GM18517 (cell line): ENCODE results near the gene KIAA0753.
"Not testable (repeated sequence)": the region's sequence is repeated elsewhere in the genome, so short reads cannot be mapped to it uniquely, and the experiment has no call there.

Experiments
- ATAC-seq: cut with Tn5 transposase; IDR thresholded peaks from one replicate; pipeline ENCODE4 v1.9.1; 2021; ENCODE audit warnings: mild to moderate bottlenecking, moderate library complexity; ENCODE audit not compliant: unreplicated experiment

KIAA0753 gene

DNA sequence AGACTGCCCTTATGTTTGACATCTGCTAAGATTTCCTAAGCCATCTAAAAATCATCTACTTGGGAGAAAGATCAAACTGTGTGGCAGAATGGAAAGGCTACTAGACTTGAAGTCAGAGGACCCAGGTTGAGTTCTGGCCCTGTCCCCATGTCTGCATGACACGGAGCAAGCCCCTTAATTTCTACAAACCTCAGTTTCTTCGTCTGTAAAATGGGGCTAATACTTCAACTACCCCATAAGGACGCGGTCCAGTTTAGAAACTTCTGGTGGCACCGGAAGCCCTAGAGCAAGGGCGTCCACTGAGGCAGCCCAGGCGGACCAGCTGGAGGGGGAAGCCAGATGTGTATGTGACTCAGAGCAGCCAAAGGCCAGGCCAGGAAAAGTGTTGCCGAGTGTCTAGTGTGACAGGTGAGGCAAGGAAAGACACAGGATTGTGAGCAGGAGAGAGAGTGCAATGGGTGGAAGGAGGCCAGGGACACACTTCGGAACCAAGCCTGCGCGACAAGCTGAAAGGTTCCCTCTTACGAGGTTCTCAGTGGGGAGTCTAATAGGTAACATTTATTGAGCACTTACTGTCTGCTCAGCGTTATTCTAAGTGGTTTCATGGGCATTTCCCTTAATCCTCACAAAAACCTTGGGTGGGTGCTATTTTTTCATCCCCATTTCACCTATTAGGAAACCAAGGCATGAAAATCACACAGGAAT lies 66.4 kb downstream of the KIAA0753 start:
- ATAC-seq = no peak

DNA sequence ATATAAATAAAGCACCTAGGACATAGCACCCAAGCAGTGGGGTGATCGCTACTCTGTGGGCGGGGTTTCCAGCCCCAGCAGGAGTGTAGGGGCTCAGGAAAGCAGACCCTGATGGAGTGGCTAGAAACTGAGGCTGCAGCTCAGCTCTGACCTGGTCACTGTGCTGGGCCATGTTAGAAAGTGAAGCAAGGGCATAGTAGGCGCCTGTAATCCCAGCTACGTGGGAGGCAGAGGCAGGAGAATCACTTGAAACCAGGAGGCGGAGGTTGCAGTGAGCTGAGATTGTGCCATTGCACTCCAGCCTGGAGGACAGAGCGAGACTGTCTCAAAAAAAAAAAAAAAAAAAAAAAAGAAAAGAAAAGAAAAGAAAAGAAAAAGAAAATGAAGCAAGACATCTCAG lies 67.0 kb downstream of the KIAA0753 start:
- not testable (repeated sequence) for ATAC-seq

DNA sequence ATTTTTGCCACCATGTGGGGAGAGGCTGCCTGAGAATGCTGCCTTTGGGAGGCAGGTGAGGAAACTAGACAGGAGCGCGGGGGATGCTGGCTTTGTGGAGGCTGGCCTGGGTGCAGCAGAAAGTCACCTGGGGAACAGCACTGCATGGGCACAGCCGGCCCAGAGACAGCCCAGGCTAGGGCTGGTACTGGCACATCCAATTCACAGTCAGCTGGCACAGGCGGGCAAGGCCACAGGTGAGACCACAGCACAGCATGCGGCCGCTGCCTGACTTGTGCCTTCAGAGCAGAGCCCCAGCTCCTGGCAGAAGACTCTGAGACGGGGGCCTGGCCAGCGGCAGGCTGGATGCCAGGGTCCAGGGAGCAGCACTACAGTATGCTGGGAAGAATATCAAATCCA lies 67.5 kb downstream of the KIAA0753 start:
- ATAC-seq = no peak

GRCh38 chr17:6571452-6571781 lies 69.1 kb downstream of the KIAA0753 start:
- ATAC-seq = no peak

- ATAC-seq = no peak
Observed at GRCh38 chr17:6570731-6571451, 69.6 kb downstream of the KIAA0753 start.

DNA sequence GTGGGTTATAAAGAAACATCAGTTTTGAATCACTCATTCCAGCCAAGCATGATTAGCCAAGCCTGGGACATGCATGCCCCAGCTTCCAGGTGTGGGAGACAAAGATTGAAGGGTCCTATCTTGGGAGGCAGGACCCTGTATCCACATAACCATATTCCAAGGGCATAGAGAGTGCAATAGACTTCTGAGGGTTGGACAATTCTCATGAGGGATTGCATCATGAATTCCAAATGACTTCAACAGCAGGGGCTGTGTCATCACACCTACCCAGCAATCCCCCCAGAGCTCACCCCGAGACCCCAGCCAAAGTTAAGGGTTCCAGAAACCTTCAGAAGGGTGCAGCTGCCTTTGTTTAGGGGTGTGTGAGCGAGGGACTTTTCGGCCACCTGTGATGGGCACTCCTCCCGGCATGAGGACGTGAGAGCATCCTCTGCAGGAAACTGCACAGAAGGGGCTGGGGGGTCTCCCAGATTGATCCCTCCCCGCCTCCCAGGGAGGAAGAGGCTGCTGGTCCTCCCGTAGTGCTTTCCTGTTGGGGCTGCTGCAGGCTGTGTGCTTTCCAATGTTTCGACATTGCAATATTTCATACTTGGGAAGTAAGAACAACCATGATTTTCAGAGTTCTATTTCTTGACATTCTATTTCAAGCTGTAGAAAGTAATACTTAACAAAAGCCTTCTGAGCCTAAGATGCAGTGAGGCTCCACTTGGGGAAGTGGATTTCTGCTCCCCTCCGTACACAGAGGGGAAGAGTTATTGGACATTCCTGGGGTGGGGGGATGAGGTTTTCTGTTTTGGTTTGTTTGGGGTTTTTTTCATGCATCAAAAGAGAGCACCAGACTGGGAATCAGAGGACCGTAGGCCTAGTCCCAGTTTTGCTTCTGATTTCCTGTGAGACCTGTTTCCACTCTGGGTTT lies 70.9 kb downstream of the KIAA0753 start:
- ATAC-seq = no peak

- no peak for ATAC-seq
Observed at GRCh38 chr17:6568184-6568758, 72.2 kb downstream of the KIAA0753 start.

DNA sequence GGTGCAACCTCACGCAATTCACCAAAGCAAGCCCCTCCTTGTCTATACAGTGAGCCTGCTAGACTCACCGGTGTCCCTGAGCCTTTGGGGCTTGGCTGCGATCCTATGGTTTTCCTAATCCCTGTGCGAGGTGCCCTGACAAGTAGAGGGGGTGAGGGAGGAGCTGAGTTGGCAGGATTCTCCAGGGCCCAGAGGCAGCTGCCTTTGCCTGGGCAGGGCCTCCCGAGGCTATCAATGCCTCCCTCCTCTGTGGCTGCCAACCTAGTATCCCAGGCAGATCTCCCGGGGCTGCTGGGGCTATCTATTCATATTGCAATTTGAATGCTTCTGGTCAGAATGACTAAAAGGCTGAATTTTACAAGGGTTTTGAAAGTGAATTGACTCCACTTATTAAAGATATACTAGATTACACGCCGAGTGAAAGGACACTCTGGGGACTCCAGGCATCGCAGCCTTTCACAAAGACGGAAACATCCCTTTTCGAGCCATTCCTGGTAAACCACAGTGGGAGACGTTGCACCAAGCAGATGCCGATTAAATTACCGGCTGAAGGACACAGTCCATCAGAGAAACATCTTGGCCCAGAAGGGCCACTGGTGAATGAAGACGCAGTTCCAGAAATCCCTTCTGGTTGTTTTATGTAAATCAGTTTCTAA lies 72.9 kb downstream of the KIAA0753 start:
- ATAC-seq = no peak

DNA sequence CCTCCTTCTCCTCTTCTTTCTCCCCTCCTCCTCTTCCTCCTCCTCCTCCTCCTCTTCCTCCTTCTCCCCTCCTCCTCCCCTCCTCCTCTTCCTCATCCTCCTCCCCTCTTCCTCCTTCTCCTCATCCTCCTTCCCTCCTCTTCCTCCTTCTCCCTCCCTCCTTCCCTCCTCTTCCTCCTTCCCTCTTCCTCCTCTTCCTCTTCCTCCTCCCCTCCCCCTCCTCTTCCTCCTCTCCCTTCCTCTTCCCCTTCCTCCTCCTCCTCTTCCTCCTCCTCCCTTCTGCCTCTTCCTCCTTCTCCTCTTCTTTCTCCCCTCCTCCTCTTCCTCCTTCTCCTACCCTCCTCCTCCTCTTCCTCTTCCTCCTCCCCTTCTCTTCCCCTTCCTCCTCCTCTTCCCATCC lies 79.1 kb downstream of the KIAA0753 start:
- no peak for ATAC-seq

DNA sequence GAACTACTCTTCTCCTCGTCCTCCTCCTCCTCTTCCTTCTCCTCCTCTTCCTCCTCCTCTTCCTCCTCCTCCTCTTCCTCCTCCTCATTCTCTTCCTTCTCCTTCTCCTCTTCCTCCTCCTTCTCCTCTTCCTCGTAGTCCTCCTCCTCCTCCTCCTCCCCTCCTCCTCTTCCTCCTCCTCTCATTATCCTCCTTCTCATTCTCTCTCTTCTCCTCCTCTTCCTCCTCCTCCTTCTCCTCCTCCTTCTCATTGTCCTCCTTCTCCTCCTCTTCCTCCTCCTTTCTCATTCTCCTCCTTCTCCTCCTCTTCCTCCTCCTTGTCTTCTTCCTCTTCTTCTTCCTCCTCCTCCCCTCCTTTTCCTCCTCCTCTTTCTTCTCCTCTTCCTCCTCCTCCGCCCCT lies 80.0 kb downstream of the KIAA0753 start:
- ATAC-seq = no peak

- no peak for ATAC-seq
Observed at GRCh38 chr17:6559753-6560215, 80.7 kb downstream of the KIAA0753 start.

- no peak for ATAC-seq
Observed at GRCh38 chr17:6558932-6559752, 81.4 kb downstream of the KIAA0753 start.

GRCh38 chr17:6558276-6558675 lies 82.2 kb downstream of the KIAA0753 start:
- no peak for ATAC-seq

GRCh38 chr17:6557040-6557438 lies 83.5 kb downstream of the KIAA0753 start:
- ATAC-seq = no peak

DNA sequence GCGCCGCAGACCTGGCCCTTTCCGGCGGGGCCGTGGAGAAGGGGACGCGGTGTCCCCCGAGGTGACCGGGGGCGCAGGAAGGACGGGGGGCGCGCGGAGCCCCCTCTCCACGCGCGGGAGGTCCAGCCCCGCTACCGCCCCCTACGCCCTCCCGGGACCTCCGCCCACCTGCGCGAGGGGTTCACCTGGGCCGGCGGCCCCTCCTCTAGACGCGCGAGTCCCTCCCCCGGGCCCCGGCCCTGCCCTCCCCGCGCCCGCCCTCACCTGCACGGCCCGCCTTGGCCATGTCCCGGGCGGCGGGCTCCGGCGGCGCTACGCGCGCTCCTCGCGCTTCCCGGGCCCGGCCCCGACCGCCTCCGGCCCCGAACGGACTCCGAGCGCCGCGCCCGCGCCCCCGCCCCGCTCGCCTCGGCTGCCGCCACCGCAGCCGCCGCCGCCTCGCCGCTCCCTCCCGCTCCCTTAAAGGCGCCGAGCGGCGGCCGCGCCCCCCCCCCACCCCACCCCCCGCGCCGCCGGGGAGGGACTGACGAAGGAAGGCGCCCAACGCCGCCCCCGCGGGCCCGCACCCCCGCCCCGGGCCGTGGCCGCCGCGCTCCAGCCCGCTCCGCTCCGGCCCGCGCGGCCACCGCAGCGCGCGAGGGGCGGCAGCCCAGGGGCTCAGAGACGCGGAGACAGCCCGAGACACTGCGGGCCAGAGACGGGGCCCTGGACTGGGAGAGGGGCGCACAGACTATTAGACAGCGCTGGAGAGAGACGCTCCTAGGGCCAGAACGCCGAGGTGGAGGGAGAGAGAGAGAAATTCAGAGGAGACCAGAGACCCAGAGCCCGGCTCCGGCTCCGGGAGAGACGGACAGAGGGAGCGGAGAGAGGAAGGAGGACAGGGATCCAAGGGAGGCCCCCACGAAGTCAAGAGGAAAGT lies 84.1 kb downstream of the KIAA0753 start, which contains the start of gene PITPNM3:
TSS of gene PITPNM3 (minus strand) at position 435 of the 919 bp plus-strand sequence. CDS start at position 286, 149 bp downstream.
- no peak for ATAC-seq

- no peak for ATAC-seq
Observed at GRCh38 chr17:6555331-6556120, 85.0 kb downstream of the KIAA0753 start.

DNA sequence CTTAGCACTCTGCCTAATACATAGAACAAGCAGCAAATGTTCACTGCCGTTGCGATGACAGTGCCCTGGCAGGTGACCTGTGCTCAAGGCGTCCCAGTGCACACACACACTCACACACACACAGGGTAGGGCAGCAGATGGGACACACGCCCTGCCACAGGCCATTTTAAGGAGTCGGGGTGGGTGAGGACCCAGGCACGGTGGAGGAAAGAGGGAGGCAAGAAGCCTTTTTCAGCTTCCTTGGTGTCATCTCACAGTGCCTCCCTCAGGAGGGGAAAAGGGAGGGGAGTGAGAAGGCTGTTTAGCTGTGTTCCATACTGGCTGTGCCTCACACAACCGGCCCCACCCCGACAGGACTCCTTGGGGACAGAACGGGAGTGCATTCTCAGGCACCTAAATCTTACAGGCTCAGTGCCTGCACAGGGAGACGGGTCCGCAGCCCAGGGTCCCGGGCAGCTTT lies 85.6 kb downstream of the KIAA0753 start:
- no peak for ATAC-seq

- no peak for ATAC-seq
Observed at GRCh38 chr17:6554342-6554741, 86.2 kb downstream of the KIAA0753 start.
